Adrenal gland (tissue), 12 donors: Measurements from ENCODE around the gene PCAT7. TPM values are rescaled to one million over a fixed set of nuclear protein-coding genes. Genes with fewer than 3 reads are reported as not detected.
A peak's percentile ranks its signal among the peaks of the same experiment; 100 is the strongest.
"Not testable (repeated sequence)": the region's sequence is repeated elsewhere in the genome, so short reads cannot be mapped to it uniquely, and the experiment has no call there.

Source experiments
- DNase-seq, 7 donors: peaks; one replicate each; pipeline ENCODE4 v3.0.0-alpha.2; 2019 to 2020
- H3K27ac ChIP-seq, 5 donors: fragments of 200-600 bp; sonication (generic) in 4 of 5; 1 replicate in 3 of 5; 2 replicates in 2 of 5; pipeline versions ENCODE4 v1.5.1 to v1.8.0; 2016 to 2020; ENCODE audit warnings: mild to moderate bottlenecking in 1 of 5
- H3K27me3 ChIP-seq: fragments of 200-600 bp; 2 replicates; pipeline ENCODE4 v1.8.0; 2021
- H3K36me3 ChIP-seq, 2 donors: fragments of 200-600 bp; replicated peaks in 1 of 2; 1 replicate in 1 of 2; 2 replicates in 1 of 2; pipeline versions ENCODE4 v1.5.1 to v1.8.0; 2018 to 2022
- H3K4me1 ChIP-seq, 2 donors: fragments of 200-600 bp; replicated peaks in 1 of 2; 1 replicate in 1 of 2; 2 replicates in 1 of 2; pipeline versions ENCODE4 v1.5.1 to v1.8.0; 2018 to 2021
- H3K4me3 ChIP-seq, 4 donors: fragments of 200-600 bp; sonication (generic) in 3 of 4; one replicate each; pipeline ENCODE4 v1.5.1; 2016 to 2018
- H3K9me3 ChIP-seq, 3 donors: fragments of 200-600 bp; sonication (generic) in 1 of 3; replicated peaks in 1 of 3; 1 replicate in 2 of 3; 2 replicates in 1 of 3; pipeline versions ENCODE4 v1.5.1 to v1.8.0; 2016 to 2021
- CTCF ChIP-seq, 6 experiments: fragments of 450-650 bp in 4 of 6; fragments of 200-600 bp in 2 of 6; sonication (generic) in 1 of 6; IDR thresholded peaks; 1 replicate in 5 of 6; 2 replicates in 1 of 6; pipeline versions ENCODE4 v1.5.1 to v1.8.0; 2016 to 2021; ENCODE audit warnings: antibody characterized with exemption in 6 of 6, mild to moderate bottlenecking in 2 of 6, moderate library complexity in 1 of 6
- POLR2A ChIP-seq, 2 donors: fragments of 450-650 bp; IDR thresholded peaks; one replicate each; pipeline ENCODE4 v1.6.1; 2017; ENCODE audit warnings: antibody characterized with exemption in 2 of 2, mild to moderate bottlenecking in 2 of 2, moderate library complexity in 1 of 2
- WGBS, 4 donors: extraction: QIAGEN DNeasy Blood & Tissue Kit in 2 of 4; methylation state at CpG; one replicate each; pipeline versions ENCODE4 v1.1.5 to v1.1.7; 2013 to 2017; 5-methylcytosine and 5-hydroxymethylcytosine counted together
- intact Hi-C, 2 donors: fragments of 100-400 bp; cut with DNase I; formaldehyde crosslinking; loops; one replicate each; pipeline versions ENCODE4 v1.14.1 to v1.15.0; 2022 to 2023
- polyA plus RNA-seq, 3 donors: library from polyadenylated mRNA; stranded (reverse); fragments of 200-250 nt in 2 of 3; fragments of 350-450 nt in 1 of 3; fragmentation: Illumina TruSeq in 1 of 3; extraction: RNeasy Lipid Tissue Mini Kit (QIAGEN cat#74804) in 1 of 3; gene quantifications; one replicate each; pipeline ENCODE4 v1.2.3, GENCODE V29; 2013 to 2014
- total RNA-seq, 9 donors: library from RNA; depleted of rRNA in 4 of 9; stranded (reverse); fragments of >200 nt in 4 of 9; fragments of 120-200 nt in 1 of 9; fragmentation: NEBNext Ultra II Directional in 1 of 9; extraction: Animal tissue kit (Norgen Biotek cat#: 25700) in 1 of 9; gene quantifications; one replicate each; pipeline versions ENCODE4 v1.1.0 to v1.2.4, GENCODE V29; 2013 to 2023
- donor health status: healthy with polysubstance abuse.
- donor health status: Bipolar disorder and iron deficiency.
- donor health status: DM: yes; HTN: yes; CAD: no.
- donor health status: DM: no; HTN: no; CAD: no.
- donor health status: DM: no; HTN: no; CAD: no.
- donor health status: DM: yes; HTN: yes; CAD: no.

Gene PCAT7
- total and polyA plus RNA-seq, 12 donors, result 0.03 to 0.47 (median 0.15) TPM; not detected in 4

GRCh38 chr9:94563548-94563947 is 8.7 kb downstream of the PCAT7 start:
- Histone ChIP-seq H3K36me3 (no peaks in the 10 kb centered on the region), H3K9me3 (no peaks in the 10 kb centered on the region), H3K4me1 (no peaks in the 10 kb centered on the region), H3K4me3 (no peak overlapping the region), H3K27me3 (no peaks in the 10 kb centered on the region), H3K27ac (no peak overlapping the region)
- no peak for DNase-seq
- TF ChIP-seq CTCF (IDR thresholded peaks at IDR 0.05) (no peak), POLR2A (IDR thresholded peaks at IDR 0.05) (no peak)
- intact Hi-C loops, result no loop called here
- 51 to 74% (median 73%) methylated on average over 2 of the region's 2 CpGs for WGBS, 4 donors

- 59 to 79% (median 73%) methylated on average over 3 of the region's 3 CpGs for WGBS, 4 donors
- H3K9me3 ChIP-seq, H3K4me3 ChIP-seq, H3K27me3 ChIP-seq, H3K36me3 ChIP-seq, DNase-seq, H3K4me1 ChIP-seq, H3K27ac ChIP-seq, intact Hi-C loops: not testable (repeated sequence)
Measured at GRCh38 chr9:94564279-94564678, 9.4 kb downstream of the PCAT7 start.

GRCh38 chr9:94566550-94566949 is 11.7 kb downstream of the PCAT7 start:
- H3K36me3 ChIP-seq, result no peaks in the 10 kb centered on the region
- no peaks in the 10 kb centered on the region for H3K4me1 ChIP-seq
- no peaks in the 10 kb centered on the region for H3K27me3 ChIP-seq
- no peak overlapping the region for H3K4me3 ChIP-seq
- no peak overlapping the region for H3K27ac ChIP-seq
- no peaks in the 10 kb centered on the region for H3K9me3 ChIP-seq
- TF ChIP-seq CTCF (IDR thresholded peaks at IDR 0.05) (no peak), POLR2A (IDR thresholded peaks at IDR 0.05) (no peak)
- no peak for DNase-seq
- intact Hi-C loops, result no loop called here

GRCh38 chr9:94567271-94567670 is 12.4 kb downstream of the PCAT7 start:
- 79 to 89% (median 84%) methylated on average over 2 of the region's 2 CpGs for WGBS, 4 donors
- TF ChIP-seq CTCF (IDR thresholded peaks at IDR 0.05) (no peak), POLR2A (IDR thresholded peaks at IDR 0.05) (no peak)
- Histone ChIP-seq H3K4me3 (no peak overlapping the region), H3K9me3 (no peaks in the 10 kb centered on the region), H3K27me3 (no peaks in the 10 kb centered on the region), H3K27ac (no peak overlapping the region), H3K36me3 (no peaks in the 10 kb centered on the region), H3K4me1 (no peaks in the 10 kb centered on the region)
- intact Hi-C loops, result no loop called here
- no peak for DNase-seq

GRCh38 chr9:94568250-94568889 is 13.5 kb downstream of the PCAT7 start:
- Histone ChIP-seq H3K4me1 (no peaks in the 10 kb centered on the region), H3K4me3 (no peak overlapping the region), H3K9me3 (no peaks in the 10 kb centered on the region), H3K27ac (no peak overlapping the region), H3K36me3 (no peaks in the 10 kb centered on the region), H3K27me3 (no peaks in the 10 kb centered on the region)
- intact Hi-C loops, result no loop called here
- no peak for TF ChIP-seq POLR2A (IDR thresholded peaks at IDR 0.05)
- TF ChIP-seq CTCF (IDR thresholded peaks at IDR 0.05), result no peak
- DNase-seq, result peak in 1 of 7 donors; percentile 16
- WGBS, 4 donors, result 52 to 71% (median 66%) methylated on average over 3 of the region's 3 CpGs
